GM10248 (cell line): Measurements from ENCODE around the gene MR1.
A peak's percentile ranks its signal among the peaks of the same experiment; 100 is the strongest.

Experiments
- CTCF ChIA-PET: fragments of 300-600 bp; sonication (Branson Sonifier 250); formaldehyde crosslinking; extraction: SDS; loops from one replicate; lab custom pipeline; 2021; ENCODE audit warnings: antibody characterized with exemption; lab: Yijun Ruan, JAX
- POLR2A ChIA-PET: fragments of 350-650 bp; sonication (Branson Sonifier 250); formaldehyde crosslinking; extraction: SDS; loops from one replicate; lab custom pipeline; 2020; ENCODE audit warnings: antibody characterized with exemption; lab: Yijun Ruan, JAX
- DNase-seq: peaks from one replicate; pipeline ENCODE4 v3.0.0; 2012; ENCODE audit errors: extremely low spot score
- CTCF ChIP-seq: IDR thresholded peaks from 2 replicates; pipeline ENCODE4 v1.5.1; 2012; ENCODE audit warnings: mild to moderate bottlenecking, low read depth; ENCODE audit errors: extremely low read depth, missing control alignments, control extremely low read depth

Gene MR1

GRCh38 chr1:181036107-181036836, 2.5 kb downstream of the MR1 start:
- ChIA-PET POLR2A (interaction anchor here (0.5 to 4.1 kb wide), 2 partner anchors 14 to 53 kb away, joined by 3 to 14 read pairs; partner anchors contain the start of gene IER5), CTCF (interaction anchor here (1.1 to 17.3 kb wide), 14 partner anchors 8 to 154 kb away, joined by 3 to 300 read pairs (median 8); partner anchors contain the start of gene STX6)
- no peak for TF ChIP-seq CTCF
- no peak for DNase-seq

GRCh38 chr1:181037386-181037785, 3.6 kb downstream of the MR1 start:
- no peak for TF ChIP-seq CTCF
- DNase-seq = no peak
- CTCF ChIA-PET = interaction anchor here (0.9 to 17.3 kb wide), 26 partner anchors 9 to 394 kb away, joined by 3 to 300 read pairs (median 4); partner anchors contain the start of gene STX6
- POLR2A ChIA-PET = interaction anchor here (1.5 to 1.6 kb wide), 2 partner anchors 52 to 61 kb away, joined by 3 to 5 read pairs; no protein-coding TSS in a partner anchor

- POLR2A ChIA-PET = interaction anchor here (1.5 to 1.6 kb wide), 2 partner anchors 51 to 60 kb away, joined by 3 to 5 read pairs; no protein-coding TSS in a partner anchor
- TF ChIP-seq CTCF = peak; percentile 83
- DNase-seq = peak; percentile 75
- CTCF ChIA-PET = interaction anchor here (0.7 to 17.3 kb wide), 33 partner anchors 8 to 500 kb away, joined by 3 to 300 read pairs (median 4); partner anchors contain the start of gene STX6
Measured at GRCh38 chr1:181038399-181038873, 4.7 kb downstream of the MR1 start.

GRCh38 chr1:181040284-181040865, 6.6 kb downstream of the MR1 start:
- no peak for TF ChIP-seq CTCF
- CTCF ChIA-PET = interaction anchor here (1.0 to 17.3 kb wide), 10 partner anchors 9 to 118 kb away, joined by 3 to 300 read pairs (median 12); partner anchors contain the start of gene STX6

DNA sequence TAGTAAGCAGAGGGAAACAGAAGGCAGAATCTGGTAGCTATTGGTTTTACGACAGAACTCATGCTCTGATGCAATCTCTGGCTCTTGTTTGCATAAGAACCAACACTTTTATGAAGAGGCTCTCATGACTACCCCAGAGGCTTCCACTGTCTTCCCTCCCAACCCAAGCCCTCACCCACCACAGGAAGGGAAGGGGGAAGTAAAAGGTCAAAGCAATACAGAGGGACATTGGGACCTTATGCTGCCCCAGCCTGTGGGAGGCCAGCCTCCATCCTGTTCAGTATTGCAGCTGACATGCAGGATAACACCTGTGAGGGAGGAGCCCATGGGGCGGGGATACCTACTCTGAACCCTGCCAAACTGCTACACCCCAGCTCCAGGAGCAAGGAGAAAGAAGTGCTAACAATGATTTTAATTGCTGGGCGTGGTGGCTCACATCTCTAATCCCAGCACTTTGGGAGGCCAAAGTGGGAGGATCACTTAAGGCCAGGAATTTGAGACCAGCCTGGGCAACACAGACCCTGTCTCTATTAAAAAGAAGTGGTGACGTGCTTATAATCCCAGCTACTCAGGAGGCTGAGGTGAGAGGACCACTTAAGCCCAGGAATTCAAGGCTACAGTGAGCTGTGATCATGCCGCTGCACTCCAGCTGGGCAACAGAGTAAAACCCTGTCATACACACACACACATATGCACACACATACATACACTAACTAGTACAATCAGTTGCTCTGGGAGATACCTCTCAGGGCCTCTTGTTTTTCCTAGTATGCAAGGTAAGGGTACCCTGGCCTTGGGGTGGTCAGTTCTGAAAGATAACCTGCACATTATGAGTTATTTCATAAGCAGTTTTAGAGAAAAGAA, 9.5 kb downstream of the MR1 start:
- CTCF ChIA-PET = interaction anchor here (0.9 to 17.3 kb wide), 11 partner anchors 10 to 147 kb away, joined by 3 to 300 read pairs (median 5); partner anchors contain the start of gene MR1
- POLR2A ChIA-PET = interaction anchor here (0.6 to 1.3 kb wide), 3 partner anchors 10 to 53 kb away, joined by 4 to 15 read pairs (median 4); no protein-coding TSS in a partner anchor
- DNase-seq = peak; percentile 26
- no peak for TF ChIP-seq CTCF

More at GRCh38 chr1:181040284-181040865, 6.6 kb downstream of the MR1 start:
- POLR2A ChIA-PET = no interaction called here
- no peak for DNase-seq
